HG02973 (cell line): ENCODE data around the gene BLVRB.
A peak's percentile ranks its signal among the peaks of the same experiment; 100 is the strongest.
"Not testable (repeated sequence)": the region's sequence is repeated elsewhere in the genome, so short reads cannot be mapped to it uniquely, and the experiment has no call there.

Source experiments
- ATAC-seq: cut with Tn5 transposase; IDR thresholded peaks from one replicate; pipeline ENCODE4 v1.9.1; 2021; ENCODE audit warnings: moderate library complexity; ENCODE audit not compliant: unreplicated experiment

Gene BLVRB

DNA sequence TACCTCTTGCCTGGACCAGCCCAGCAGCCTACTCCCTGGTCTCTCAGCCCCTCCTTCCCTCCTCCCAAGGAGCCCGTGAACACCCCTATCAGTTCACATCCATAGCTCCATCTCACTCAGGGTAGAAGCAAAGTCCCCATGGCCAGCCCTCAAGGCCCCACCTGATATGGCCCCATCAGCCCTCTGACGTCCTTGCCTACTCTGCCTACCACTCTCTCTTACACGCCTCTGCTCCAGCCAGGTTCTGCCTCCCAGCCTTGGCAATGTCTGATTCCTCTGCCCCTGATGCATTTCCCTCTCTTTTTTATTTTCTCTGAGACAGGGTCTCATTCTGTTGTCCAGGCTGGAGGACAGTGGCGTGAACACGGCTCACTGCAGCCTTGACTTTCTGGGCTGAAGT lies 13.5 kb downstream of the BLVRB start:
- no peak for ATAC-seq

DNA sequence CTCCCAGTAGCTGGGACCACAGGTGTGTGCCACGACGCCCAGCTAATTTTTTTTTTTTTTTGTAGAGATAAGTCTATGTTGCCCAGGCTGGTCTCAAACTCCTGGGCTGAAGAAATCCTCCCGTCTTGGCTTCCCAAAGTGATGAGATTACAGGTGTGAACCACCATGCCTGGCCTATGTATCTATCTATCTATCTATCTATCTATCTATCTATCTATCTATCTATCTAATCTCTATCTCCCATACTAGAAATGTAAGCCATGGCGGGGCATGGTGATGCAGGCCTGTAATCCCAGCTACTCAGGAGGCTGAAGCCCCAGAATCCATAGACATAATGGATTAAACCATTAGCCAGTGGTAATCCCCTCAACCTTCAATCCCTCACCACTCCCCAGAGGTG lies 14.9 kb downstream of the BLVRB start:
- ATAC-seq: no peak

DNA sequence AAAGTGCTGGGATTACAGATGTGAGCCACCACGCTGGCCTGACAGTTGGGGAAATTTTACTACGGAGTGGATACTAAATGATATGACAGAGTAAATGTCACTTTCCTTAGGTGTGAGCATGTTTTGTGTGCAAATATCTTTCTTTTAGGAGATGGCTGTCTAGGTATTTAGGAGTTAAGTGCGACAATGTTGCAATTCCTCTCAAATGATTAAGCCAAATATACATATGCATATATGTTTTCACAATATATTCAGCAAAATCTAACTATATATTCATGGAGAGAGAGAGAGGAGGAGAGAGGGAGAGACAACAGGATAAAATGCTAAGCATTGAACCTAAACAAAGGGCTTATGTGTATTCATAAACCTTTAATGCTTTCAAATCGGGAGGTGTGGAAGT lies 16.0 kb downstream of the BLVRB start:
- no peak for ATAC-seq

DNA sequence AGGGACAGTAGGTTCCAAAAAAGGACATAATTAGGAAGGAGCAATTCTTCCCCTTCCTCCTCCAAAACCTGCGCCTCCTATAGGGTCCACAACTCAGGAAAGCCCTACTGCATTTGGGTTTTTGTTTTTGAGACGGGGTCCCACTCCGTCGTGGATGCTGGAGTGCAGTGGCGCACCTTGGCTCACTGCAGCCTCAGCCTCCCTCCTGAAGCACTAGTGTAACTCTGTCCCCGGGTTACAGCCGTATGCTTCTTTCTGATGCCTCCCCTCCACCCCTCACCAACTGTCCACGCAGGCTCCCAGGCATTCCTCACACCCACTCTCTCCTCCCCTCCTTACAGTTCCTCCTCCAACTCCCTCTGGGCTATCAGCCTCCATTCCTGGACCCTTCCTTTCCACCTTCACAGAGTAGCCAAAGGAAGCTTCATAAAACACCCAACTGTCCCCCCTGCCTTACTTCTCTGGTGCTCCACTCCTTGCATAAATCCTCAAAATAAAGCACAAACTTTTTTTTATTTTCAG lies 19.2 kb downstream of the BLVRB start:
- no peak for ATAC-seq

DNA sequence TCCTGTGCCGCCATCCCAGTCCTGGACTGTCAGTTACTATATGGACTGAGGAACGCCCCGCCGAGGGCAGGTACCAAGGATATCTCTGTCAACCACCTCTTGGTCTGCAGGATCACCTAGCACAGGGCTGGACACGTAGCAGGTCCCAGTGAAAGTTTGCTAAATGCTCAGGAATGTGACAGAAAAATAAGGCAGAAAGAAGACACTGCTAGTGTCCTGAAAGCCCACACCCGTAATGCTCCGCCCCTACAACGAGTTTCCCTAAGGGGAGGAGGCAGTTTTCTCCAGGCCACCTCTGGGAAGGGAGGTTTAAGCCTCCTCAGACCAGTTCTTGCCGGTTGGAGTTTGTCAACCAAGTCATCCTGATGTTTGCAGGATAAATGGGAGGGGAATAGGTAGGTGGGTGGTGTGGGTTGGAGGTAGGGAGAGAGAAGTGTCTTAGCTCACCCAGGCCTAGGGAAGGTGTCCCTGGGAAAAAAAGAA lies 19.7 kb downstream of the BLVRB start:
- no peak for ATAC-seq

DNA sequence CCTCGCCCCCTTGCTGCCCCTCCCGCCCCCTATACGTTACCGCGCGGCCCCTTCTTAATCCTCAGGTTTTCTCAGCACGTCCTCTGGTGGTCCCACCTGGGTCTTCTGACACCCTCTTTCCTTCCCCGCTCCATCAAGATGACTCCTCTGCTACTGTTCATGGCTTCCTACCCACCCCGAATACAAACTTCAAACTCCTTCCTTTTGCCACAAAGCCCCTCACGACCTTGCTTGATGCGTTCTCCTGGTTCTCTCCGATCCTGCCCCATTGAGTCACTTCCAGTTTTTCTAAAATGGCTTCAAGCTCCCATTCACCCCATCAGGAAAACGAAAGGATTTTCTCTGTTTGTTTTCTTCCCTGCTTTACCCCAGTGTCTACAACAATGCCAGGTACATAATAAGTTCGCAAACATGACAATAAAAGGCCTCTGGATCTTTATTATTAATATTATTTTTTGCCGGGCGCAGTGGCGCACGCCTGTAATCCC lies 20.7 kb downstream of the BLVRB start:
- ATAC-seq: no peak

DNA sequence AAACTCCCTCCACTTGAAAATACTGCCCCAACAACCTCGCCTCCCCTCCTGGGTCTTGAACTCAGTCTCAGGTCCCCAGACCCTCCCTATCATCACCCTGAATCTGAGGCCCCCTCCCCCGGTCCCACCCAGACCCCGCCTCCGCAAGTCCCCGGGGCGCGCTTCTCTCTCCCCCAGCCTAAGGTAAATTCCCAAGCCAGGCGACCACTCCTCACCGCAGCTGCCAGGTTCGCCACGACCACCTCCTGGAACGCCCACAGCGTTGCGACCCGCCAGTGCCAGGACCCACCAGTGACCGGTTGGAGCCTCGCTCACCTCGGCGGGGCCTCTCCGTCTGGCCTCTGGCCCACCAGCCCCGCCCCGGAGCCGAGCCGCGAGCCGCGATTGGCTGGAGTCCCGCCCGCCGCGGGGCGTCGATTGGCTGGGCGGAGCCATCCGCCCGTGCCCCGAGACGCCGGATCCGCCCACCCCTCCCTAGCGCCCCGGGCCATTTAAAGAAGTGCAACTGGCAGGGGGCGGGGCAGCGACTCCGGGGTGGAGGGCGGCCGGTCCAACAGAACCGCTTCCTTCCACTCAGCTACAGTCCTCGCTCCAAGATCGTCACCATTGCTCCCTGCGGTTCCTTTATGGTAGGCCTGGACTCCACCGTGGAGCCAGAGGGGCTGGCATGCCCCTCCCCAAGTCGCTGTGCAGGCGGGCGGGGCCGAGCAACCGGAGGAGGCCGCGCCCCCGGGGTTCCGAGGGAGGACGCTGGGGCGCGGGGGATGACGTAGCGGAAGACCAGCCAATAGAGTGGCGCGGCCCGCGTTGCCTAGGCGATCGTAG lies 21.3 kb downstream of the BLVRB start, which contains the start of gene SERTAD3:
TSS of gene SERTAD3 (minus strand) at position 336 of the 825 bp plus-strand sequence. CDS start 2,255 bp downstream, outside the sequence.
- peak; percentile 51 for ATAC-seq

DNA sequence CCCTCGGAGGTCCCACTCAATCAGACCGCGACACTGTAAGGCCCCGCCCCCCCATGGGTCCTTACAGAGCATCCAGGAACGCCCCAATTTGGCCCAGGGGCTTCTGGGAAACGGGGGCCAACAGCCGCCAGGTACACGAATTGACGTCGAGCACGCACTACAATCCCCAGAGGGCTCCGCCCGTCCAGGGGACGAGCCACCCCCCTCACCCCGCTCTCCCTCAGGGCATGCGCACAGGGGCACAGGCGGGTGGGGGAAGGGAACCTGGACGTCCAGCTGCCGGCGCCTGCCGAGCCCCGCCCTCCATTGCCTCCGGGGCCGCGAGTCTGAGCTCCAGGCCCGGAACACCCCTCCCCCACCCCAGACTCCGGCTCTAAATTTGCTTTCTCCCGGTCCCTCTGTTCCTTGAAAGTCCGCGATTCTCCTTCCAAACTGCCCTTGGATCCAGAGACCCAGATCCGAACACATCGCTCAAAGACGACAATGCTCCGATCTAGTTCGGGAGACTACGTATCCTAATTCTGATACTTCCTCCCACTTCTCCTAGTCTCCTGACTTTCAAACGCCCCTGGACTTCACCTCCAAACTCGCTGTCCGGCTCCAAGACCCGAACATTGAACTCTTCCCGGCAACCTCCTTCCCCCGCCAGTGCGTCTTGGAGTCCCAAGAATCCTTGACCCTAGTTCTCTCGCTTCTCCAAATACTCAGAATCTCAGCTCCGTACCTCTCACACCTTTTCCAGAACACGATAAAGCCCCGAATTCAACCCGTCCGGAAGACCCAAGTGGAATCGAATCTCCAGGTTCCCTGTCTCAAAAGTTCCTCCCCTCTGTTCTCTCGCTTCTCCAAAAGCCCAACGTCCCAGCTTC lies 22.2 kb downstream of the BLVRB start:
- peak; percentile 67 for ATAC-seq

DNA sequence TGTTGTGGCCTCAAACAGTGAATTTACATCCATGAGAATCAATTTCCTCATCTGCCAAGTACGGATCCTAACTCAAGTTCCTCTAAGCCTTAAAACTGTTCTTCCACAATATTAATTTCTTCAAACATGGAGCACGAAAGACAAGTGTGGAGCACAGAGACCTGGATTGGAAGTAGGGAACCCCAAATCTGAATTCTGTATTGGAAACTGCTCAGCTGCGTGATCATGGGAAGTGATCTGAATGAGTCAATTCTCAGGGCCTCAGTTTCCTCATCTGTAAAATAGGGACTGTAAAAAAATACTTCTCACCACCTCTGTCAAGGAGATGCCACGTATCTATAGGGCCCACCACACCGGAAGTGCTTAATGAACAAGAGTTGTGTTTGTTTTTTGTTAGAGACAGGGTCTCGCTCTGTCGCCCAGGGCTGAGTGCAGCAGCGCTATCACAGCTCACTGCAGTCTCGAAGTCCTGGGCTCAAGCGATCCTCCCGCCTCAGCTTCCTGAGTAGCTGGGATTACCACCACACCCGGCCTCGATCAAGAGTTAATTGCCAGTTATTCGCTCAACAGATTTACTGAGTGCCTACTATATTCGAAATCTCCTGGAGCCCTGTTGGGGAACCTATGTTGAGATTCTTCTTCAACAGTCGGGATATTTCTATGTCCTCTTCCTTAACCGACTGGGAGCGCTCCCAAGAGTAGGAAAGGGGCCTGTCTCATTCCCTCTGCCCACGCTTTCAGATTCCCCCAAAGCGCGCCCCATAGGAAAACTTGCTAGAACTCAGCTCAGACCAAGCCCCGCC lies 23.0 kb downstream of the BLVRB start:
- no peak for ATAC-seq

DNA sequence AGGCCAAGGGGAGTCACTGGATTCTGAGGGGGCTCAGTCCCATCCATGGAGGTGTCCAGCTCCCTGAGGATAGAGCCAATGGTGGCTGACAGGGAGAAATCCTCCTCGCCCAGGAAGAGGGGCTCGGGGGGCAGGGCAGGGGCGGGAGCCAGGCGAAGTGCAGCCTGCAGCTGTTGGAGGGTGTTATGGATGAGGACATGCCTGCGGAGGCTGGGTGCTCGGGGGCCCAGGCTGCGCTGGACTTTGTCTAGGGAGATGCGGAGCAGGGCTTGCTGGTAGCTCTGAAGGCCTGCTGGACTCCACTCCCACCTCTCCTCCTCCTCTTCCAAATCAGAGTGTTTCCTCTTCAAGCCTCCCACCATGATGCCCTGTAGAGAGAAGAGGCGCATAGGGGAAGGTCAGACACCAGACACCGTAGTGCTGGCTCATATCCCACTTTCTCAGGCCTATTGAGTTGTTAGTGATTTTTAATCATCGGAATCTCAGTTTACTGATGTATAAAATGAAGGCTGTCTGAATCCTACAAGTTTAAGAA lies 23.8 kb downstream of the BLVRB start:
- ATAC-seq: no peak

DNA sequence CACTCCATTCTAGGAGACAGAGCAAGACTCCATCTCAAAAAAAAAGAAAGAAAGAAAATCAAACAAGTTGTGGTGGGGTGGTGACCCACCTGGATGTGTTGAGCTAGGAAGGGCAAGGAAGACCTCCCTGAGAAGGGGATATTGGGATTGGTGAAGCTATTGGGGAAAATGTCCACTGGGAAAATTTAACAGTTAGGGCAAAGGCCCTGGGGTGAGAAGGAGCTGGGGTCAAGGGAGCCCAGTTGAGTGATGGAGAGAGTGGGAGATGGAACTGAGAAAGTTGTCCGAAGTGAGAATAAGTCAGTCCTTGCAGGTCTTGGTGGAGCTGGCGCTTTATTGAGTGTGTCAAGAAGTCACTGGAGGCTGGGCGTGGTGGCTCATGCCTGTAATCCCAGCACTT lies 27.3 kb downstream of the BLVRB start:
- ATAC-seq: no peak

DNA sequence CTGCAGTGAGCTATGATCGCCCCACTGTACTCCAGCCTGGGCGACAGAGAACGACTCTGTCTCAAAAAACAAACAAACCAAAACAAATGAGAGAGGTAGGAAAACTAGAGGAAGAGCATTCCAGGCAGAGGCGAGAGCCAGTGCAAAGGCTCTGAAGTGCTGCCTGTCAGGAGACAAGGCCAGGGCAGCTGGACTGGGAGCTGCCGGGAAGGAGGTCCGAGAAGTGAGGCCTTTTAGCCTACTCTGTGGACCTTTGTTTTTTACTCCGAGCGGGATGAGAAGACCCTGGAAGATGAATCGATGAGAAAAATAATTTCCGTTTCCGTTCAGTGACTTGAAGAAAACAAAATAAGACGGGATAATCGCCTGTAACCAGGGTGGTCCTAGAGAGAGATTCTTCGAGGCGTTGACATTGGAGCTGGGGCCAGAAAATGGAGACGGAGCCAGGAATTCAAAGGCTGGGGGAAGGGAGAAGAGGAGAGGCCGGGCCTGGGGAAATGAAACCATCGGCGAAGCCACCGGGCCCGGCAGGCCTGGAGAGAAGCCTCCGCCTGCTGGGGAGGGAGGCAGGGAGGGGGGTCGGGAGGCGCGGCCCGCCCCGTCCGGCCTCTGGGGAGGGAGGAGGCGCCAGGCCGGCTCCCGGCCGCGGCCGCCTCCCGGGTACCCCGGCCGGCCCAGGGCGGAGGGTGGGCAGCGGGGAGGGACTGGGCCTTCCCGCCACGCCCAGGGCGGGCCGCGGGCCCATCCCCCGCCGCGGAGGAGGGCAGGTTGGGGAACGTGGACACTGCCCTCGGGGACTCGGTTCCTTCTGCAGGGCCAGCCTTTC lies 31.9 kb downstream of the BLVRB start:
- no peak for ATAC-seq

DNA sequence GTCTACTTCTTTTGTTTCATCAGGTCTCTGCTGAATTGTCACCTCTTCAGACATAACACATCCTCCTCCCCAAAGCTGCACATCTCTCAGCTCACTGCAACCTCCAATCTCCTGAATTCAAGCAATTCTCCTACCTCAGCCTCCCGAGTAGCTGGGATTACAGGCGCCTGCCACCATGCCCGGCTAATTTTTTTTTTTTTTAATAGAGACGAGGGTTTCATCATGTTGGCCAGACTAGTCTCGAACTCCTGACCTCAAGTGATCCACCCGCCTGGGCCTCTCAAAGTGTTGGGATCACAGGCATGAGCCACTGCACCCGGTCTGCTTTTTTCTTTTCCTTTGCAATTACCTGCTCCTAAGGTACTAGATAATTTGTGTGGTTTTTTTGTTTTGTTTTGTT lies 32.8 kb downstream of the BLVRB start:
- ATAC-seq: not testable (repeated sequence)

DNA sequence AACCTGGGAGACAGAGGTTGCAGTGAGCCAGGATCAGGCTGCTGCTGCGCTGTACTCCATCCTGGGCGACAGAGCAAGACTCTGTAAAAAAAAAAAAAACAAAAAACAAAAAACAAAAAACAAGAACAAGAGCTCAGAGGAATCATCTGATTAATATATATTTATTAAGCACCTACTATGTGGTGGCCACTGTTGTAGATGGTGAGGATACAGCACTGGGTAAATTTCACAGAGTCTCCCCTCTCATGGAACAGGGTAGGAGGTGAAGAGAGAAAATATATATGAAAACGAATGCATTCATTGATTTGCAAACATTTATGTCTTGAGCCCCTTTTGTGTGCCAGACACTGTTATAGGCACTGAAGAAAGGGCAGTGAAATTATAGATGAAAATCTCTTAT lies 33.8 kb downstream of the BLVRB start:
- no peak for ATAC-seq

DNA sequence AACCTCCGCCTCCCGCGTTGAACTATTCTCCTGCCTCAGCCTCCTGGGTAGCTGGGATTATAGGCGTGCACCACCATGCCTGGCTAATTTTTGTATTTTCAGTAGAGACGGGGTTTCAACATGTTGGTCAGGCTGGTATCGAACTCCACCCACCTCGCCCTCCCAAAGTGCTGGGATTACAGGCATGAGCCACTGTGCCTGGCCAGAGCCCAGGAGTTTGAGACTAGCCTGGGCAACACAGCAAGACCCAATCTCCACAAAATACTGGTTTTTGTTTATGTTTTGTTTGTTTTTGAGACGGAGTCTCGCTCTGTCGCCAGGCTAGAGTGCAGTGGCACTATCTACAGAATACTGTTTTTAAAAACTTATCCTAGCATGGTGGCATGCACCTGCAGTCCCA lies 35.3 kb downstream of the BLVRB start:
- ATAC-seq: not testable (repeated sequence)

DNA sequence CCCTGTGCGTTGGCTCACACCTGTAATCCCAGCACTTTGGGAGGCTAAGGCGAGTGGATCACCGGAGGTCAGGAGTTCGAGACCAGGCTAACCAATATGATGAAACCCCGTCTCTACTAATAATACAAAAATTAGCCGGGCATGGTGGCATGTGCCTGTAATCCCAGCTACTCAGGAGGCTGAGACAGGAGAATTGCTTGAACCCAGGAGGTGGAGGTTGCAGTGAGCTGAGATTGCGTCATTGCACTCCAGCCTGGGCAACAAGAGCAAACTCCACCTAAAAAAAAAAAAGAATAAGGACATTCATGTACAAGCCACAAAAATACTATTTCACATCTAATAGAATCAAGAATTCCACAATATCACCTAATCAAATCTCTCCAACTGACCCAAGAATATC lies 37.3 kb downstream of the BLVRB start:
- ATAC-seq: not testable (repeated sequence)

DNA sequence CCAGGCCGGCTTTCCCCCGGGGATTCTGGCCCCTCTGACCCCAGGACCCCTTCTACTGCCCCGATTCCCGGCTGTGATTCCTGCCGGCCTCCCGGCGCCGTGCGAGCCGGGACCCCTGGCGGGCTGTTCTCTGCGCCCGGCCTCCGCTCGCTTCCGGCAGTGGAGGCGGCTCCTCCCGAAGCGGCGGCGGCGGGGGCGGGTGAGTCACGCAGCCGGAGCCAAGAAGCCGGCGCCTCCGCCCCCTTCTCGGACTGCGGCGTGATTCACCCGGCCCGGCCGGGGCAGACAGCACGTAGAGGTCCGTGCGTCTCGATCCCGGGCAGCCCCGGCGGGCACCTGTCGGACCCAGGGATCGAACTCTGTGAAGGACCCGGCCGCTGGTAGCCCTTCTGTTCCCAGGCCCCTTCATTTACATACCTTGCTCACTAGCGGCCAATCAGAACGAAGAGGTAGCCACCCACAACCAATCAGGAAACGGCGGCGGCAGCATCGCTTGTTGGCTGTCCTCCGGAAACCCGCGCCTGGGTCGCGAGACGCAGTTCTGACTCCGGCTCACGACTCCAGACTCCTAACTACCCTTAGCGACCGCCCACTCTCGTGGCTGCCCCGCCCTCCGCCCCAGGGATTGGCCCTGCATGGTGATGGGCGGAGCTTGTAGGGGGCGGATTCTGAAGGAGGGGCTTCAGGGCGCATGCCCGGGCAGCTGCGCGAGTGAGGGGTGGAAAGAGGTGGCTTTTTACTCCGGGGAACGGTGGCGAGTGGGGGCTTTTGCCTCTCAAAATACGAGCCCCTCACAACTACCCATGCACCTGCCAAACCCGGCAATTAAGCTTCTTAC lies 39.9 kb downstream of the BLVRB start, which contains the start of gene SERTAD1:
TSS of gene SERTAD1 (minus strand) at position 543 of the 838 bp plus-strand sequence. CDS start 2,446 bp downstream, outside the sequence.
- ATAC-seq: peak; percentile 84
